Astrocyte (in vitro differentiated cells and primary cell): ENCODE measurements around the gene PSKH1. TPM values are rescaled to one million over a fixed set of nuclear protein-coding genes. Genes with fewer than 3 reads are reported as not detected.

Source experiments
- DNase-seq: peaks from one replicate; pipeline ENCODE4 v3.0.0-alpha.2; 2010; ENCODE audit warnings: low read depth
- FAIRE-seq: peaks from 2 replicates; lab custom pipeline; 2011; peaks lifted over from hg19 to GRCh38; lab: Jason Lieb, UNC
- H2AFZ ChIP-seq: 2 replicates; pipeline ENCODE4 v1.6.0; 2012; ENCODE audit warnings: low read depth, low read length, inconsistent platforms
- H3K27ac ChIP-seq: 2 replicates; pipeline ENCODE4 v1.5.1; 2011; ENCODE audit warnings: low read depth, low read length, inconsistent platforms
- H3K27me3 ChIP-seq: 2 replicates; pipeline ENCODE4 v1.6.0; 2011; ENCODE audit warnings: low read length, inconsistent platforms; ENCODE audit not compliant: insufficient read depth
- H3K36me3 ChIP-seq: 2 replicates; pipeline ENCODE4 v1.5.1; 2011; ENCODE audit warnings: low read length, inconsistent platforms; ENCODE audit not compliant: insufficient read depth
- H3K4me1 ChIP-seq: 2 replicates; pipeline ENCODE4 v1.5.1; 2011; ENCODE audit warnings: low read length, inconsistent platforms; ENCODE audit not compliant: insufficient read depth
- H3K4me2 ChIP-seq: 2 replicates; pipeline ENCODE4 v1.6.0; 2012; ENCODE audit warnings: low read length, inconsistent platforms
- H3K4me3 ChIP-seq: 2 replicates; pipeline ENCODE4 v1.5.1; 2011; ENCODE audit warnings: low read depth, mild to moderate bottlenecking, low read length, inconsistent platforms; ENCODE audit not compliant: insufficient read depth
- H3K79me2 ChIP-seq: 2 replicates; pipeline ENCODE4 v1.6.0; 2012; ENCODE audit warnings: mild to moderate bottlenecking, low read length, inconsistent platforms; ENCODE audit not compliant: insufficient read depth
- H3K9ac ChIP-seq: 2 replicates; pipeline ENCODE4 v1.6.0; 2012; ENCODE audit warnings: mild to moderate bottlenecking, low read length, inconsistent platforms
- H3K9me3 ChIP-seq: 2 replicates; pipeline ENCODE4 v1.5.1; 2012; ENCODE audit warnings: low read depth, mild to moderate bottlenecking, low read length, inconsistent platforms; ENCODE audit not compliant: insufficient read depth
- H4K20me1 ChIP-seq: 2 replicates; pipeline ENCODE4 v1.6.0; 2012; ENCODE audit warnings: low read length, inconsistent platforms; ENCODE audit not compliant: insufficient read depth
- H3K27ac Mint-ChIP-seq: one replicate; pipeline ENCODE4 v1.8.0; 2021; ENCODE audit warnings: mild to moderate bottlenecking, mixed read lengths; ENCODE audit not compliant: unreplicated experiment
- H3K27me3 Mint-ChIP-seq: one replicate; pipeline ENCODE4 v1.8.0; 2021; ENCODE audit warnings: low read depth, mixed read lengths; ENCODE audit not compliant: unreplicated experiment
- H3K36me3 Mint-ChIP-seq: one replicate; pipeline ENCODE4 v1.8.0; 2021; ENCODE audit warnings: low read depth, mixed read lengths; ENCODE audit not compliant: unreplicated experiment
- H3K4me1 Mint-ChIP-seq: one replicate; pipeline ENCODE4 v1.8.0; 2021; ENCODE audit warnings: low read depth, mixed read lengths; ENCODE audit not compliant: unreplicated experiment
- H3K4me3 Mint-ChIP-seq: one replicate; pipeline ENCODE4 v1.8.0; 2021; ENCODE audit warnings: mild to moderate bottlenecking, moderate library complexity, mixed read lengths; ENCODE audit not compliant: unreplicated experiment
- H3K9me3 Mint-ChIP-seq: one replicate; pipeline ENCODE4 v1.8.0; 2021; ENCODE audit warnings: mild to moderate bottlenecking, mixed read lengths; ENCODE audit not compliant: unreplicated experiment
- CTCF ChIP-seq: IDR thresholded peaks from 2 replicates; pipeline ENCODE4 v1.5.1; 2011; ENCODE audit warnings: low read depth, mild to moderate bottlenecking, inconsistent platforms, low read length, moderate library complexity; ENCODE audit not compliant: insufficient read depth
- EZH2 ChIP-seq: IDR thresholded peaks from 2 replicates; pipeline ENCODE4 v1.6.1; 2012; ENCODE audit warnings: mild to moderate bottlenecking, low read length, inconsistent platforms; ENCODE audit not compliant: insufficient read depth
- total RNA-seq: library from RNA; stranded (reverse); gene quantifications from 2 replicates; pipeline ENCODE4 v1.2.1, GENCODE V29; 2021

PSKH1 gene
- total RNA-seq, 1 donor from 2014 or later: 27.3 TPM

DNA sequence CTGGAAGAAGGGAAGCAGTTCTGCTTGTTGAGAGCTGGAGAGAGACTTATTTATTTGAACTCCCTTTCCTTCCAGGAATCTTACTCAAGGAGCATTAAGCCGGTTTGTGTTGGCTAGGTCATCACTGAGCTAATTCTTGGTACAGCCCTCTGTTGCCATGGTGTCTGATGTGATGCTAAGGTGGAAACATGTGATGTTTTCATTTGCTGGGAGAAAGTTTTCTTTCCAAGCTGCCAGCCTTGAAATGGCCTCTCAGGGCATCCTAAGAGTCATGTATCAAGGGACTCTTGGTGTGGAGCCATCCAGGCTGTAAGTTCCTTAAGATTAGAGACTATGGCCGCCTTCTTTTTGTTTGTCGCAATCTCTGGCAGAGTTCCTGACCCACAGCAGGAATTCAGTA is 4.2 kb downstream of the PSKH1 start:
- Mint-ChIP-seq H3K4me3 (peak overlapping the region; percentile 1), H3K27ac (no peak overlapping the region)
- no peak for TF ChIP-seq CTCF
- no peak for TF ChIP-seq EZH2

GRCh38 chr16:67901734-67902133 is 8.7 kb downstream of the PSKH1 start:
- no peak overlapping the region for H3K27ac ChIP-seq
- no peak overlapping the region for H3K27ac Mint-ChIP-seq
- no peak overlapping the region for H2AFZ ChIP-seq
- H3K27me3 Mint-ChIP-seq: no peaks in the 10 kb centered on the region
- DNase-seq (no peak), FAIRE-seq (no peak)
- peaks cover 15% of the 10 kb centered on the region for H3K4me1 Mint-ChIP-seq
- no peak overlapping the region for H3K4me3 ChIP-seq
- H3K36me3 Mint-ChIP-seq: peaks cover 6% of the 10 kb centered on the region
- H3K4me3 Mint-ChIP-seq: no peak overlapping the region
- peaks cover 7% of the 10 kb centered on the region for H3K4me1 ChIP-seq
- peaks cover 43% of the 10 kb centered on the region for H3K79me2 ChIP-seq
- H3K9me3 Mint-ChIP-seq: no peaks in the 10 kb centered on the region
- TF ChIP-seq EZH2 (no peak), CTCF (no peak)
- no peaks in the 10 kb centered on the region for H3K36me3 ChIP-seq
- no peak overlapping the region for H3K9ac ChIP-seq
- H3K9me3 ChIP-seq: no peaks in the 10 kb centered on the region
- H3K27me3 ChIP-seq: no peaks in the 10 kb centered on the region
- H4K20me1 ChIP-seq: peaks cover 34% of the 10 kb centered on the region
- no peak overlapping the region for H3K4me2 ChIP-seq

More for the DNA sequence above, 4.2 kb downstream of the PSKH1 start:
- peaks cover 74% of the 10 kb centered on the region for H3K79me2 ChIP-seq
- no peaks in the 10 kb centered on the region for H3K9me3 Mint-ChIP-seq
- no peak overlapping the region for H3K9ac ChIP-seq
- H3K27ac ChIP-seq: no peak overlapping the region
- H3K9me3 ChIP-seq: no peaks in the 10 kb centered on the region
- peaks cover 24% of the 10 kb centered on the region for H3K4me1 ChIP-seq
- no peak overlapping the region for H3K4me3 ChIP-seq
- peak overlapping the region; percentile 19 for H3K4me2 ChIP-seq
- H3K27me3 ChIP-seq: no peaks in the 10 kb centered on the region
- no peak overlapping the region for H2AFZ ChIP-seq
- peaks cover 42% of the 10 kb centered on the region for H4K20me1 ChIP-seq
- FAIRE-seq (no peak), DNase-seq (peak; percentile 51)
- no peaks in the 10 kb centered on the region for H3K27me3 Mint-ChIP-seq
- H3K36me3 ChIP-seq: no peaks in the 10 kb centered on the region
- peaks cover 11% of the 10 kb centered on the region for H3K4me1 Mint-ChIP-seq
- peaks cover 6% of the 10 kb centered on the region for H3K36me3 Mint-ChIP-seq

GRCh38 chr16:67902831-67903230 is 9.8 kb downstream of the PSKH1 start:
- H3K9ac ChIP-seq: no peak overlapping the region
- H3K4me1 Mint-ChIP-seq: peaks cover 17% of the 10 kb centered on the region
- no peaks in the 10 kb centered on the region for H3K9me3 Mint-ChIP-seq
- H3K27ac Mint-ChIP-seq: no peak overlapping the region
- peaks cover 29% of the 10 kb centered on the region for H4K20me1 ChIP-seq
- H3K36me3 ChIP-seq: no peaks in the 10 kb centered on the region
- H3K4me3 ChIP-seq: no peak overlapping the region
- no peak overlapping the region for H3K4me3 Mint-ChIP-seq
- no peak overlapping the region for H3K4me2 ChIP-seq
- H3K4me1 ChIP-seq: no peaks in the 10 kb centered on the region
- no peak for TF ChIP-seq CTCF
- no peak for TF ChIP-seq EZH2
- no peaks in the 10 kb centered on the region for H3K27me3 ChIP-seq
- no peak overlapping the region for H3K27ac ChIP-seq
- DNase-seq: no peak
- peaks cover 32% of the 10 kb centered on the region for H3K79me2 ChIP-seq
- no peak overlapping the region for H2AFZ ChIP-seq
- H3K27me3 Mint-ChIP-seq: no peaks in the 10 kb centered on the region
- H3K9me3 ChIP-seq: no peaks in the 10 kb centered on the region
- FAIRE-seq: no peak
- peaks cover 10% of the 10 kb centered on the region for H3K36me3 Mint-ChIP-seq
